ENCODE results near the gene ZSWIM9.
"Not testable (repeated sequence)": the region's sequence is repeated elsewhere in the genome, so short reads cannot be mapped to it uniquely, and the experiment has no call there.

Gene ZSWIM9

DNA sequence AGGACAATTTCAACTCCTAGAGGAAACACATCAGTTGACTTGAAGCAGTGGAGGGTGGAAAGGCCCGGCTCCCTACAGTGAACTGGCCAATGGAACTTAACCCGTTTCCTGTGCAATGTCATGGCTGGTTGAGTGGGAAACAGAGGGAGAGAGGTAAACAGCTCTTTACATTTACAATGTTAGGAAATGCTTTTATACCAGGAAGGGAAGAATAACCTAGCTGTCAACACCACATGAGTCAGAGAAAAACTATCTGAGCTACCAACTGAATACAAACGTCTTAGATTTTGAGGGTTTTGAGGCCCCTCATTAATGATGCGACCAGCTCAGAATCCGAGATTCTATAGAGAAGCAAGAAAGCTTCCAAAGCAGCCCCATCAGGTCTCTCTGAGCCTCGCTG lies 48.5 kb downstream of the ZSWIM9 start:
- DNase-seq: no peak

DNA sequence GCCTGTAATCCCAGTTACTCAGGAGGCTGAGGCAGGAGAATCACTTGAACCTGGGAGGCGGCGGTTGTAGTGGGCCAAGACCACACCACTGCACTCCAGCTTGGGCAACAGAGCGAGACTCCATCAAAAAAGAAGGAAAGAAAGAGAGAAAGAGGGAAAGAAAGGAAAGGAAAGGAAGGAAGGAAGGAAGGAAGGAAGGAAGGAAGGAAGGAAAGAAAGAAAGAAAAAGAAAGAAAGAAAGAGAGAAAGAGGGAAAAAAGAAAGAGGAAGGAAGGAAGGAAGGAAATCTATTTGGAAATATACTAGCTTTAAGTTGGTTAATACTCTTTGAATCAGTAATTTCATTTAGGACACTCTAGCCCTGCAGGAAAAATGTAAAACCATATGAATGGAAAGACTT lies 50.3 kb downstream of the ZSWIM9 start:
- DNase-seq: not testable (repeated sequence)

DNA sequence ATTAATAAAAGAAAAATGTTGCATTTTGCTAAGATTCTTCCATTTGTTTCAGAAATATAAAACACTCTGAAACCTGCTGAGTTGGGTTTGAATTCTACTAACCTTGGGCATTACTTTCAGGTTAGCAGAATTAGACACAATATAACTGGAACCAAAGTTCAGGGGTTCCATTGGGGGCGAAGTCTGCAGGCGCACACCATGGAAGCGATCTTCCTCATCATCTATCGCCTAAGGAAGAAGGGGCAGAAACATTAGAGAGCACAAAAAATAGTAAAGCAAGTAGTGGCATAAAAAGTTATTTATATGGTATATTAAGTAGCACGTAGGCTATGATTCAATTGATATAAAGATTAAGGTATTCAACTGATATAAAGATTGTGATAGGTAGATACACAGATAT lies 51.1 kb downstream of the ZSWIM9 start:
- DNase-seq: no peak

GRCh38 chr19:48230555-48231129 lies 60.2 kb downstream of the ZSWIM9 start:
- peak in 2 of 5 donors; percentile 12 to 60 for DNase-seq

GRCh38 chr19:48237057-48237456 lies 66.6 kb downstream of the ZSWIM9 start:
- no peak for DNase-seq

DNA sequence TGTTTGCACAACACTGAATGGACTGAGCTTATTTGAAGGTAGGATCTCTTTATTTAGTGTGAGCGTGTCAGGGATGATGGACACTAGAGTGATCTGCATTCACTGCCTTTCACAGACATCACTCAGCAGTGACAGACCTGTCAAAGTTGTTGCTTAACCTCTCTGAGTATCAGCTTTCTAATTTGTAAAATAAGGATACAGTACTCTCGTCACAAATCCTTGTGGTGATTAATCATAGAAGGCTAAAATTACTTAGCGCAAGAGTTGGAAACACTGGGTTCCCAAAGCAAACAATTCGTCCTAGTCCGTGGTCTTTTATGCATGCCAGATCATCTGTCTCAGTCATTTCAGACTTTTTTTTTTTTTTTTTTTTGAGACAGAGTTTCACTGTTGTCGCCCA lies 68.6 kb downstream of the ZSWIM9 start:
- no peak for DNase-seq

GRCh38 chr19:48239582-48240141 lies 69.2 kb downstream of the ZSWIM9 start:
- no peak for DNase-seq

- DNase-seq: not testable (repeated sequence)
Measured at GRCh38 chr19:48241771-48242170, 71.3 kb downstream of the ZSWIM9 start.

- DNase-seq: peak in 2 of 5 donors; percentile 29 to 67
Measured at GRCh38 chr19:48244281-48244680, 73.8 kb downstream of the ZSWIM9 start.

DNA sequence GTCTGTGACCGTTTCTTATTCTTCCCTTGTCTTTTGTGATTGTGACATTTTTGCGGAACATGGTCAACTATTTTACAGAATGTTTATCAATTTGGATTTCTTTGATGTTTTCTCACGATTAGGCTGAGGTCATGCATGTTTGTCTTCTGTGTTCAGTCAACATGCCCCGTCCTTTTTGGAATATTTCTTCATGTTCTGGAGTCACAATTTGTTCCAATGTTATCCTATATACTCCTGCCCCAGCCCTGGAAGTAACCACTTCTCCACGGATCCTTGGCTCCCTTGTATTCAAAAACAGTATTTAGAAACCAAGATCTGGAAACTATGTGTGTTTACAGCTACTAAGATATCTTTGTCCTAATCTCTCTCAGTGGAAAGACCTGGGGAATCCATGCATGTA lies 75.6 kb downstream of the ZSWIM9 start:
- no peak for DNase-seq

DNA sequence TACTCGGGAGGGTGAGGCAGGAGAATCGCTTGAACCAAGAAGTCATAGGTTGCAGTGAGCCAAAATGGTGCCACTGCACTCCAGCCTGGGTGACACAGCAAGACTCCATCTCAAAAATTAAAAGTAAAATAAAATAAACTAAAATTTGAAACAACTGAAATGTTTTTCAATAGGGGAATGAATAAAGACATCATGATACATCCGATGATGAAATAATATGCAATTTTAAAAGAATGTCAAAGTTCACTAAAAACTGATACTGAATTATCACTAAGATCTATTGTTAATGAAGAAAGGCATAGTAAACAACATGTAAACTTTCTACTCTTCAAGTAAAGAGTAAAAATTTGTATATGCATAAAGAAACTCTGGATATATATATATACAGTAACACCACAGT lies 76.7 kb downstream of the ZSWIM9 start:
- DNase-seq: no peak
